T-helper 9 cell (primary cell): Measurements from ENCODE around the gene B3GALT2.
"Not testable (repeated sequence)": the region's sequence is repeated elsewhere in the genome, so short reads cannot be mapped to it uniquely, and the experiment has no call there.

Source experiments
- DNase-seq: peaks from one replicate; pipeline ENCODE4 v3.0.0-alpha.2; 2020
- total RNA-seq, 2 donors: gene quantifications; one replicate each; lab custom pipeline; 2026; lab: John Stamatoyannopoulos, UW

B3GALT2 gene, protein sequence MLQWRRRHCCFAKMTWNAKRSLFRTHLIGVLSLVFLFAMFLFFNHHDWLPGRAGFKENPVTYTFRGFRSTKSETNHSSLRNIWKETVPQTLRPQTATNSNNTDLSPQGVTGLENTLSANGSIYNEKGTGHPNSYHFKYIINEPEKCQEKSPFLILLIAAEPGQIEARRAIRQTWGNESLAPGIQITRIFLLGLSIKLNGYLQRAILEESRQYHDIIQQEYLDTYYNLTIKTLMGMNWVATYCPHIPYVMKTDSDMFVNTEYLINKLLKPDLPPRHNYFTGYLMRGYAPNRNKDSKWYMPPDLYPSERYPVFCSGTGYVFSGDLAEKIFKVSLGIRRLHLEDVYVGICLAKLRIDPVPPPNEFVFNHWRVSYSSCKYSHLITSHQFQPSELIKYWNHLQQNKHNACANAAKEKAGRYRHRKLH
- 5.6 to 112 reads per million in 2 donors for total RNA-seq

DNA sequence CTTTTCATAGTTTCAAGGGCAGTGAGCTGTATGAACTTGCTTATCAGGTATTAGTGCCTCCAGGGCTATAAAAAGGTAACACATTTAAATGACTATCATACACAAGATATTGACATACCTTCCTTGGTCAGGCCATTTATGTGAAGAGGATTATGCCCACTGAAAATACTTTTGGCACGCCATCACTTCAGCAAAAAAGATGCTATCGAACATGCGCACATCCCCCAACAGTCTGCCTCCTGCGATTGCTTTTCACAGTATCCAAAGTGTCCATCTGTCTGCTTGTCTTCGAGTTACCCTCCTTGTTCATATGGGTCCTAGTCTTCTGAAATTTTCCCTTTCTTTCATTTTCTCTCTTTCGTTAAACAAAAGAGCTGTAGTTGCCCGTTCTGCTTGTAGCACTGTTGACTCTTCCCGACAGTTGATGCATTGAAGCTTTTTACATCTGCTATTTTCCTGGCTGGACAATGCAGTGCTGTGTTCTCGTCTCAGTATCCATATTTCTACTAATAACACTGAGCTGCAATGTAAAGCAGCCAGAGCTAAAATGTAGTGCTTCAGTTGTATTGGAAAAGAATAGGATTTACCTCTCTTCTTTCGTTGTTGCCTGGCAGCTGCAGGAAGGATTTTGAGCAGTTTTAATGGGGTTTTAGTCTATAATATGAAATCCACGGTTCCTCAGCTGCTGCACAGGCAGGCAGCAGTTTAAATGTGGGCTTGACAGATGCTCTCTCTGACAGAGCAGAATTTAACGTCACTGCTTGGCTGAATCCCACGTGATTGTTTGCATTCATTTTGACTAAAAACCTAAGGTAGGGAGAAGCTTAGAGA is at the start of gene B3GALT2:
B3GALT2 (minus strand) TSS at position 713 of the 831 bp plus-strand sequence. CDS start 5,051 bp downstream, outside the sequence.
- DNase-seq = peak; percentile 6

DNA sequence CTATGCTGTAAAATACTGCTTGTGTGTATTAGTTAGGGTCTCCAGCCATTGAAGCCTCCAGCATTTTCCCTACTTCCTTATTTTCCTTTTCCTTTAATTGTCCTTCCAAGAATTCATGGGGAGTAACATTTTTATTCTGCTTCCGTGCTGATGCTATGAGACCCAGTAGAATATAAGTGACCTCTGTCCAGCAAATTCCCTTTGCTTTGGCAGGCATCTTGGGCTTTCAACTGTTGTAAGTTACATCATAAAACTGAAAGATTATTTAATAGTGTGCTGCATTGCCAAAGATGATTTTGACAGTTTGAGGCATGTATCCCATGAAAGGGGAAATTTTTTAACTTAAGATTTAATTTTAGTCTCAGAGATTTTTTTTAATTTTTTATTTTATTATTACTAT is 48.1 kb upstream of the B3GALT2 start:
- DNase-seq = no peak

DNA sequence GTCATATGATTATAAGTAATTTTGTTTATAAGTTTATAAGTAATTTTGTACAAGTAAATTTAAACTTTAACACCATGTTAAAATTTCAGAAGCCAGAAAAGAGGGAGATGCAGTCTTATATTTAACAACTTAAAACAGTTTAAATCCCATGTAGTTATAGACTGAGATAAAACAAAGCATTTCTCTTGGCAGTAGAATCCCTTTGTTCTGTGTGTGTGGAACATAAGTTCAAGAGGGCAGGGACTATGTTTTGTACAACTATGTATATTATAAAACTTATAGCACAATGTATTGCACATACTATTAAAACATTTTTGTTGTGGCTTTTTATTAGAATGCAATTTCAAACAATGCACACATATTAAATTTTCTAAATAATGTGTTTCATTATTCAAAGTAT is 44.7 kb upstream of the B3GALT2 start:
- not testable (repeated sequence) for DNase-seq

DNA sequence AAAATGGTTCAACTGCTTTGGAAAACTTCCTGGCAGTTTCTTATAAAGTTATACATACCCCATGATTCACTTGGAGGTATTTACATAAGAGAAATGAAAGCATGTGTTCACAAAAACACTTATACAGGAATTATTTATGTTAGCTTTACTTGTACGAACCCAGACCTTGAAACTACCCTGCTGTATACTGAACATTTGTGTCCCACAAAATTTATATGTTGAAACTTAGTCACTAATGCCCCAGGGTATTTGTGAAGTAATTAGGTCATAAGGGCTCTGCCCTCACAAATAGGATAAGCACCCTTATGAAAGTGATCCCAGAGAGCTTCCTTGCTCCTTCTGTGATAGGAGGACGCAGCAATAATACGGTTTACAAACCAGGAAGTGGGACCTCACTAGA is 42.7 kb upstream of the B3GALT2 start:
- no peak for DNase-seq

DNA sequence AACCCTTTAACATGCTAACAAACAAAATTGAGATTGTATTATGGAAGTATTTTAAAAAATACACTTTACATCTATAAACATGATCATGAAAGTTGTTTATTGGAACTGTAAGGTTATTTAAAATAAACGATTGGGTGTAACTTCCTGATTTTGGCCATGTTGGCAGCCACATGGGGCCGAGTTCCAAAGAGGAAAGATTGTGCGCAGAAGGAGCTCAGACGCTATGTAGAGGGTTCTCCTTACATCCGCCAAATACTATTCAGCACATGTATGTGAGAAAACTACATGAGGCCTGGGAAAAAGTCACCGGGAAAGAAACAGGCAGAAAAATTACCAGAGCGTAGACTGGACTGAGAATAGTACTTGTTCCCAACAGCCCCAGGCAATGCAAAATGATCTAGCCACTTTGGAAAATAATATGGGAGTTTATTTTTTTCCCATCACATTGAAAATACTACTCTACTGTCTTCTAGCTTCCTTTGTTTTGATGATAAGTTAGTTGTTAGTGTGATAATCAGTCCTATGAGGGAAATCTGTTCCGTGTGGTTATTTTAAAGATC is 35.7 kb upstream of the B3GALT2 start:
- DNase-seq = no peak

DNA sequence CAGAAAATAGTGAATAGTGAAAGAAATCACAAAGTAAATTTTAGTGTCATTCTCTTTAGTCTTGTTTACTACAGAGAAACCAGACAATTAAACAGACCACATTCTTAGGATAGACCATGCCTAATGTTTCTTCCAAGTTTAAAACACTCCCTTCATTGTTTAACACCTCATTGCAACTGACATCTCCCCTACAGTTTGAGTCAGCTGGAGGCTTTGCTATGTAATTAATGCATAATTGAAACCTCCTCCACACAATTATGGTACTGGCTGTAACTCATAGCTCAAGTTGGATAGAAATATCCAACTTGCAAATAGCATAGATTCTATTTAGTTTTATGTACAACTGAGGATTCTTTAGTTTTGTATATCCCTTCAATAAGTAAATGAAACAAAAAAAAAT is 35.2 kb upstream of the B3GALT2 start:
- no peak for DNase-seq

DNA sequence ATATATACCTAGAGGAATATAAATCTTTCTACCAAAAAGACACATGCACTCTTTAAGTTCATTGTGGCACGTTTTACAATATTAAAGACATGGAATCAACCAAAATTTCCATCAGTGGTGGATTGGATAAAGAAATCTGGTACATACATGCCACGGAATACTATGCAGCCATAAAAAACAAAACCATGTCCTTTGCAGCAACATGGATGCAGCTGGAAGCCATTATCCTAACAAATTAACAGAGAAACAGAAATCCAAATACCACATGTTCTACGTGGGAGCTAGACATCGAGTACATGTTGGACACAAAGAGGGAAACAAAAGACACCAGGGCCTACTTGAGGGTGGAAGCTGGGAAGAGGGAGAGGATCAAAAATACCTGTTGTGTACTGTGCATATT is 33.0 kb upstream of the B3GALT2 start:
- no peak for DNase-seq

DNA sequence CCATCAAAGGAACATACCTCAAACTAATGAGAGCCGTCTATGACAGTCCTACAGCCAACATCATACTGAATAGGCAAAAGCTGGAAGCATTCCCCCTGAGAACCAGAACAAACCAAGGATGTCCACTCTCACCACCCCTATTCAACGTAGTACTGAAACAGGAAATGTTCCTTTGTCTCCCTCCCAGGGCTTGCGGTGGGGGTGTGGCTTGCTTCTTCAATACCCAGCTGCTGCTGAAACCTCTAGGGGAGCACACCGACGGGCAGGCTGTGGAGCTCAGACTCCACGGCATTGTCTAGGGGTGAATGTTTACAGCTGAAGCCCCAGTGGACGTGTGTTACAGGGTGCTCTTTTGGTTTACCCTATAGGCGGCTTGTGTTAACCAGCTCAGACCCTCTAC is 30.5 kb upstream of the B3GALT2 start:
- no peak for DNase-seq

DNA sequence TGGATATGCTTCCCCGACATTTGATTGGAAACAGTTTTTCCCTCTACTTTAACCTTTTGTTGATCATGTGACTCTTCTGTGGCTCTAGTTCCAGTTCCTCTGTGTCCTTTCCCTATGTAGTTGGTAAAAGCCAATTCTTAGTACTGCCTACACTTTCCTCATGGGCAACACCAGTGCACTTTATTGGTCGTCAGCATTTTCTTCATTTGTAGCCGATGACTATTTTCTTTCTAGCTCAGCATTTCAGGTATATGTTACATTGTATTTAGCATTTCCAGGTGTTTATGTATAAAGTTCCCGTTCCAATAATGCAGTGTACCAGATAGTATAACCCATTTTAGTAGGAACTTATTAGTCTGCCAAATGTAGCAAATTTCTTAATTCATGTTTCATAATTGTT is 27.6 kb upstream of the B3GALT2 start:
- DNase-seq = no peak

DNA sequence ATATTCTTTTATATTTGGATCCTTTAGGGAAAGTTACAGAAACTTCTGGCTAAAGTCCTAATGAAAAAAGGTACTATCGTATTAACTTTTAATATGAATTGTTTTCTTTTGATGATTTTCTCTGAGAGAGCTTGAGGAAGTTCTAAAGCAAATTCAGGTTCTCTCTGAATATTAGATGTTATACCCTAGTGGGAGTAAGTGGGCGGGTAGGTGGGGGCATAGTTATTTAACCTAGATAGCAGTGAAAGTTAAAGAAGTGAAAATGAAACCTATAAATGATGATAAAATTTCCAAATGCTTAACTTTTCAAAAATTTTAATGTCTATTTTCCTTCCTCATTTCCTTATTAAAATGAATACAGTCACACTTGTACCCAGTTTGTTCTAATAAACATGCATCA is 26.2 kb upstream of the B3GALT2 start:
- DNase-seq = no peak

DNA sequence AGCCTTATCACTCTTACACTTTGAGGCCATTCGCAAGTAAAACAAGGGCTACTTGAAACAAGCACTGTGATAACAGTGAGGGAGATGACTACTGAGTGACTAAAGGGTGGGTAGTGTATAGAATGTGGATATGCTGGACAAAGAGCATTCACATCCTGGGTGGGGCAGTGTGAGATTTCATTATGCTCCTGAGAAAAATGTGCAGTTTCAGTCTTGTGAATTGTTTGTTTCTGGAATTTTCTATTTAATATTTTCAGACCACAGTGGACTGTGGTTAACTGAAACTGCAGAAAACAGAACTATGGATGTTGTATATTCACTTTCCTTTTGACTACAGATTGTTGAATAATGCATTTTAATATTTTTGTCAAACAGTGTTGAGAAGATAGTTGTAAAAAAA is 25.1 kb upstream of the B3GALT2 start:
- no peak for DNase-seq

DNA sequence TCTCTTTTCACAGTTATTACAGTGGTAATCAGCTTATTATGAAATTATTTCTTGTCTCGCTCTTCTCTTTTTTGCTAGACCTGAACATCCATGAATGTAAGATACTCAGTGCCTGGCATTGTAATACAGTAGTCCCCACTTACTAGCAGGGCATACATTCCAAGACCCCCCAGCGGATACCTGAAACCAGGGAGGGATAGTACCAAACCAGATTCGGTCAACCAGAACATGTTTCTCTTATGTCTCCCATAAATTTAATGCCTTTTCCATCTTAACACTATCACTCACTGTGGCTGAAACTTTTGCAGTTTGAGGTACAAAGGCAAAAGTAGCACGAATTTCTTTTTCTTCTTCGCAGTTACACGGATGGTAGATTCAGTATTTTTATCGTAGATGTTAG is 24.6 kb upstream of the B3GALT2 start:
- DNase-seq = no peak

DNA sequence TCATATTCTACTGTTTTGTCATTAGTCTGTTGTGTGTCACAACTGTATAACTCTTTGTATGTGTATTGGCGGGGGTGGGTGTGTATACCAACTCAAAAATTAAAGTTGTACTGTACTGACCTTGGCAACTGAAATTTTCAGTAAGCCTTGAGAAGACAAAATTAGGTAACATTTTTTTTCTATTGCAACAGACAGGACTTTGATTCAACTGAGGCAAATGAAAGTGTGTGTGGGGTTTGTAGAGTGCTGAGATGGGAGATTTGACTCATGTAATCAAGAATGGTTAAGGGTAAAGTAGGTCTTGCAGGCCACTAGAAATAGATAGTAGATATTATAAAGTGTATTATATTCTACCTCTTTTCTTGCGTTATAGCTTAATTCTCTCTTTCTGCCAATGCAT is 14.6 kb upstream of the B3GALT2 start:
- DNase-seq = no peak

DNA sequence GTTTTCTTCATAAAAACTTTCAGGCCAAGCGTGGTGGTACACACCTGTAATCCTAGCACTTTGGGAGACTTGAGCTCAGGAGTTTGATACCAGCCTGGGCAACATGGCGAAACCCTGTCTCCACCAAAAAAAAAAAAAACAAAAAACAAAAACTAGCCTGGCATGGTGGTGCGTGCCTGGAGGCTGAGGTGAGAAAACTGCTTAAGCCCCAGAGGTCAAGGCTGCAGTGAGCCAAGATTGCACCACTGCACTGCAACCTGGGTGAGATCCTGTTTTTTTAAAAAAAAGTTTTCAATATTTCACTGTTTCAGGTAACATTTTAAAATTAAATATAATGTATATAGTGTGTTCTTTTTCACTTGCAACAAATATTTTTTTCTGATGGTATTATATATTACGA is 13.5 kb upstream of the B3GALT2 start:
- no peak for DNase-seq

DNA sequence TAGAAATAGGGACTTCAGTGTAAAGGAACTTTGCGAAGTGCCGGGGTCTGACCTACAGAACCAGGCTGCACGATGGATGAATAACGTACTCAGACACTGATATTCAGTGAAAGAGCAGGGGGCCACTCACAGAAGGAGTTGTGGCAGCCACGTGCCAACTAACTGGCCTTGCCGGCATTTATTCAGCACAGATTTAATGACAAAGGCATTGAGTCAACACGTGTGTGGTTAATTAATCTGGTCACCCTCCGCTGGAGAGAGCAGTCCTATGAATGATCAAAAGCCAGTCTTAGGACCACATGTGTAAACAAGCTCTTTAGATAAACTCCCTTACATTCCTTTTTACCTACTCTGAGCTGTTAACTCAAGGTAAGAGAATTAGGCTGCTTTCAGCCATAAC is 6.2 kb upstream of the B3GALT2 start:
- DNase-seq = no peak

DNA sequence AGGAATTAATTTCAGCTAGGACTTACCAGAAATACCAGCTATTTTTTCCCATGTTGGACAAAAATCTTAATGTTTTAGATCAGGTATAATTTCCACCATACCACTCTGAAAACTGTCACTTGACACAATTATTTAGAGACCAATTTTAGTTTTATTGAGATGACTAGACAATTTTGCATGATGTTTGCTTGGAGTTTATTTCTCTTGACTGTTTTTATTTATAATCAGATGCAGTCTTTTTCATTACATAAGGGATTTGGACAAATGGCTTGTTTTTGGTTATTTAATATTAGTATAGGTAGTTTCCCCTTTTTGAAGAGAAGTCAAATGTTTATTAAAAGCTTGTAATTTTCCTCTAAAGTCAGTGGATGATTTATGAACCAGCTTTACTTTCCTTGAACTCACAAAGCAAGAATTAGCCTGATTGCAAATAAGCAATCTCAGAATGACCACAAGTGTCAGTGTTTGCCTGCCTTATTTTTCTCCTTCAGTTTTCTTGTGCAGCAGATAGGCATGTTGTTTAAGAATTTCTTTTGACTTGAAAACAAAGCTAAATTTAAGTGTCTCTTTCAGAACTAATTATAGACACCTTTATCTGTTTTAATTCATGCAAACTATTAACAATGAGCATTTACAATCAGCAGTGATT is 3.8 kb upstream of the B3GALT2 start:
- DNase-seq = no peak

DNA sequence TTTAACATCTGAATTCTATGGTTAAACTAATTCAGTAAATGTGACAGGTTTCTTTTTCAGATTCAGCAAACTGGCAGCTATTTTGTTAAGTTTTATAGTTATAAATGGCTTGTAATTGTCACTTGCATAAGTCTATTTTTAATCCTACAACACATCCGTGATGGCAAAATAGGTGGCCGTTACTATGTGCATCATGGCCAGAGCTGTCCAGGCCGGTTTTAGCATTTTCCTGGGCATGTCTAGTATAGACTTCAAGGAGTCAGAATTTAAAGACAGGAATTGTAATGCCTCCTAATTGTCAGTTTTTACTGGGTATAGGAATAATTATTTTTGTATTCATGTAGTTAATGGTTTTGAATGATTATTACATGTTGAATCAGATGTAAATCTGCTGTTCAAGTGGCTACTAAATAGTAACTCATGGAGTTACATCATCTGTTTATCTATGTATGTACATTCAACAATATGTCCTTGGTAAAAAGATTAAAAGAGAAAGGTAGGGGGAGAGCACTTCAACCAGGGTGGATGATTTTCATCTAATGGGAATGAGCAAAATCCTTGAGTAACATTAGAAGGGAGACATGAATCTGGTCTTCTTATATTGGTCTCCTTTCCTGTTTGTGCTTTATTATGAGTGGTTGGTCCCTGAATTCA is 3.2 kb upstream of the B3GALT2 start:
- no peak for DNase-seq

DNA sequence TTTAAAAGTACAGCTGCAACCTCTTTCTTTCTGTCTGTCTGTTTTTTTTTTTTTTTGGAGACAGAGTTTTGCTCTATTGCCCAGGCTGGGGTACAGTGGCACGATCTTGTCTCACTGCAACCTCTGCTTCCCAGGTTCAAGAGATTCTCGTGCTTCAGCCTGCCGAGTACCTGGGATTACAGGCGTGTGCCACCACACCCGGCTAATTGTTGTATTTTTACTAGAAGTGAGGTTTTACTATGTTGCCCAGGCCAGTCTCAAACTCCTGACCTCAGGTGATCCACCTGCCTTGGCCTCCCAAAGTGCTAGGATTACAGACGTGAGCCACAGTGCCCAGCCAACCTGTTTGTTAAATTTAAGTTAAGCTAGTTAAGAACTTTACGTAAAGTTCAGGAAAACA is 2.5 kb upstream of the B3GALT2 start:
- DNase-seq = not testable (repeated sequence)

DNA sequence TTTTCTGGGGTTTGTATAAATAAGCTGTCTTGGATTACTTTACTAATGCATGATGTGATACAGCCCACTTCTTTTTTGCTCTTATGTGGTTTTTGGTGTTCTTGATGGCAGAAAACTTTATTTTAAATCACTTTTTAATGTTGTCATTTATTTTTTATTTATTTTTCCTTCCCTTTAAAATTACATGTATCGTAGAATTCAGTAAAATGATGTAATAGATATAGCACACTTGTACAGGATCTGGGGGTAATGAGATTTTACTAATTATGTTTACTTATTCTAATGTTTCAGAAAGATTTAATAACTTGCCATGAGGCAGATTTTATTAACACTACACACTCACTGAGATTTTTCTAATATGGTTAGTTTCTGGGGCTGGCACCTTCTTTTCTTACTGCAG is 701 bp upstream of the B3GALT2 start:
- DNase-seq = no peak

DNA sequence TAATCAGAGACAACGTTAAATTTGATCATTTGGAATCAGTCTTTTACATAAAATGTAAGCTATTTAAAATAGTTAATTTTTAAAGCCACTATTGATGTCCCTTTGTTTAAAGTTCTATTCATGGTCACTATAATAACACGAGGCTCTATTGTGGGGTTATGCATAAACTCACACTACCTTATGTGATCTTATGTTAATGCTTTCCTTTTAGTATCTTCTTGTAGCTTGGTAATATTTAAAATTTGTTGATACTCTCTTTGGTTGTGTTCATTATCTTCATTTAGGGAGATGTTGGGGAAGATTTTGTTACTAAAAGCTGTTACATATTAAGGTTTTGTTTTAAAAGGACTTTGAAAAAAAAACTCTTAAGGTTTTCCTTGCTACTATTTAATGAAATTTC is 1.2 kb downstream of the B3GALT2 start:
- no peak for DNase-seq

DNA sequence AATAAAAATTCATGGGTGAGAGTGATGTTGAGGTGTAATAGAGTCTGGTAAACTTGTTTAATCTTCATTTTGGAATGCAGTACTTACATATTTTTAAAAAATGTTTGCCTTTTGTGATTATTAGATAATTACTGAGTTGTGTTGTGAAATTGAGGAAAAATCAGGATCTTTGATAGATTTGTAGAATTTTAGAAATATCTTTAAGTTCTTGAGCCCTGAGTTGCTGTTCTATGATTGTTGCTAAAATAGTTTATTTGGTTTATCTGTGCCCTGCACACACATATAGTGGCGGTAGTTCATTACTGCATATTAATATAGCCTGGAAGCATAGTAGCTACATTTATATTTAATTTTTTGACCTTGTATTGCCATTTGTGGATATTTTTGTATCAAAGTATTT is 1.6 kb downstream of the B3GALT2 start:
- DNase-seq = no peak

DNA sequence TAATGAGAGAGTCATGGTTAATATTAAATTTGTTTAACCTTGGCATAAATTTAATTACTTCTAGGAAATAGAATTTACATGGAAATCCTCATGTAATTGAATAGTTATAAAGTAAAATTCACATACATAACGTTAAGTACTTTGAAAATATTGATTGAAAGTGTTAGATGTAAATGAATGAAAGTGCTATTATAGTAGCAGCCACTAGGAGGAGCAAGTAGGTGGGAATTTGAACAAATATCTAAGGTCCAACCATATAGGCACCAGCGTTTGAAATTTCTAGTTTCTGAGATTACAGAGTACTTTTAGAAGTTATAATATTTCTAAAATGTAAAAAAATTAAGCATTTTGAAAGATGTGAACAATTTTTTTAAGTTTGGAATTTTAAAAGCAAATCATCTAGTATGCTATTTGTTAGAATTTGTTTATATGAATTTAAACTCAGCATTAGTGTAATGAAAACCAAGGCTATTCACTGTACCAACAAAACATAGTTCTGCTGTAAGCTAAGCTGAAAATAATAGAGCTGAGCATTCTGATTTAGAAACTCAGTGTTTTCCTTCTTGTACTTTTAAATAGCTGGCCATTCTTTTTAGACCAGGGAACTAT is 3.3 kb downstream of the B3GALT2 start:
- DNase-seq = no peak
